Esophagus squamous epithelium (tissue), 5 donors: ENCODE measurements around the gene PTBP3. TPM values are rescaled to one million over a fixed set of nuclear protein-coding genes. Genes with fewer than 3 reads are reported as not detected.

Source experiments
- DNase-seq: peaks from one replicate; lab custom pipeline; 2025; lab: John Stamatoyannopoulos, UW
- H3K27ac ChIP-seq, 4 donors: fragments of 200-600 bp; sonication (generic); one replicate each; pipeline ENCODE4 v1.5.1; 2016 to 2019; ENCODE audit warnings: mild to moderate bottlenecking in 1 of 4
- H3K27me3 ChIP-seq, 4 donors: fragments of 200-600 bp; sonication (generic); 1 replicate in 3 of 4; 2 replicates in 1 of 4; pipeline versions ENCODE4 v1.5.1 to v1.6.0; 2017 to 2021; ENCODE audit warnings: antibody characterized with exemption in 1 of 4
- H3K36me3 ChIP-seq, 3 donors: fragments of 200-600 bp; sonication (generic); one replicate each; pipeline ENCODE4 v1.5.1; 2016 to 2019
- H3K4me1 ChIP-seq, 3 donors: fragments of 200-600 bp; sonication (generic); one replicate each; pipeline ENCODE4 v1.5.1; 2017 to 2019
- H3K4me3 ChIP-seq, 4 donors: fragments of 200-600 bp; sonication (generic); 1 replicate in 3 of 4; 2 replicates in 1 of 4; pipeline ENCODE4 v1.5.1; 2016 to 2019; ENCODE audit warnings: mild to moderate bottlenecking in 2 of 4, moderate library complexity in 1 of 4
- H3K9me3 ChIP-seq, 3 donors: fragments of 200-600 bp; sonication (generic); one replicate each; pipeline ENCODE4 v1.5.1; 2016 to 2019
- CTCF ChIP-seq, 6 experiments: fragments of 450-650 bp in 4 of 6; fragments of 200-600 bp in 2 of 6; sonication (generic) in 2 of 6; IDR thresholded peaks; one replicate each; pipeline ENCODE4 v1.5.1; 2016 to 2019; ENCODE audit warnings: antibody characterized with exemption in 6 of 6, mild to moderate bottlenecking in 4 of 6, moderate library complexity in 4 of 6
- POLR2A ChIP-seq, 4 donors: fragments of 450-650 bp; IDR thresholded peaks; one replicate each; pipeline ENCODE4 v1.6.1; 2017; ENCODE audit warnings: antibody characterized with exemption in 4 of 4, mild to moderate bottlenecking in 4 of 4, moderate library complexity in 3 of 4
- WGBS, 2 donors: methylation state at CpG; one replicate each; pipeline ENCODE4 v1.1.5; 2018; 5-methylcytosine and 5-hydroxymethylcytosine counted together
- intact Hi-C: fragments of 100-400 bp; cut with DNase I; formaldehyde crosslinking; loops from one replicate; pipeline ENCODE4 v1.15.0; 2022
- total RNA-seq, 4 donors: library from RNA; depleted of rRNA; stranded (reverse); fragments of >200 nt; gene quantifications; one replicate each; pipeline ENCODE4 v1.1.0, GENCODE V29; 2016
- donor health status: DM: yes; HTN: yes; CAD: no.

Gene PTBP3
- total RNA-seq, 4 donors from 2014 or later = 71.9 to 113 (median 88.8) TPM

GRCh38 chr9:112337547-112337946 lies 4.1 kb upstream of the PTBP3 start:
- H3K4me1 ChIP-seq = peaks cover 0 to 10% (median 0%) of the 10 kb centered on the region in 3 donors
- no peak for DNase-seq
- 27 to 46% methylated on average over 1 of the region's 1 CpG for whole genome bisulfite sequencing, 2 donors
- H3K9me3 ChIP-seq = no peaks in the 10 kb centered on the region
- no peak for TF ChIP-seq CTCF (IDR thresholded peaks at IDR 0.05)
- no peaks in the 10 kb centered on the region for H3K27me3 ChIP-seq
- intact Hi-C loops = no loop called here
- H3K27ac ChIP-seq = no peak overlapping the region
- H3K36me3 ChIP-seq = no peaks in the 10 kb centered on the region
- H3K4me3 ChIP-seq = no peak overlapping the region

- intact Hi-C loops = no loop called here
- no peaks in the 10 kb centered on the region for H3K27me3 ChIP-seq
- H3K27ac ChIP-seq = peak overlapping the region; percentile 96 to 100 (median 98)
- H3K9me3 ChIP-seq = no peaks in the 10 kb centered on the region
- no peaks in the 10 kb centered on the region for H3K36me3 ChIP-seq
- peak overlapping the region; percentile 78 to 100 (median 88) for H3K4me3 ChIP-seq
- no peak for TF ChIP-seq CTCF (IDR thresholded peaks at IDR 0.05)
- TF ChIP-seq POLR2A (IDR thresholded peaks at IDR 0.05) = no peak
- no peak for DNase-seq
- peaks cover 0 to 37% (median 5%) of the 10 kb centered on the region in 3 donors for H3K4me1 ChIP-seq
- 3 to 8% methylated on average over 8 of the region's 8 CpGs for WGBS, 2 donors
Observed at GRCh38 chr9:112334432-112334841, 1.0 kb upstream of the PTBP3 start.

- H3K36me3 ChIP-seq = no peaks in the 10 kb centered on the region
- 0% methylated on average over 10 to 21 of the region's 72 CpGs for WGBS, 2 donors
Observed at GRCh38 chr9:112333639-112334431, 416 bp upstream of the PTBP3 start.

GRCh38 chr9:112332674-112332976 lies 794 bp downstream of the PTBP3 start:
- no peaks in the 10 kb centered on the region for H3K36me3 ChIP-seq
- 0% methylated on average over 5 of the region's 19 CpGs for WGBS, 2 donors
- peak overlapping the region; percentile 78 to 100 (median 88) for H3K4me3 ChIP-seq
- H3K9me3 ChIP-seq = no peaks in the 10 kb centered on the region
- no peaks in the 10 kb centered on the region for H3K27me3 ChIP-seq
- peak in 1 of 6 experiments; percentile 1 for TF ChIP-seq CTCF (IDR thresholded peaks at IDR 0.05)
- TF ChIP-seq POLR2A (IDR thresholded peaks at IDR 0.05) = no peak
- intact Hi-C loops = no loop called here
- no peak for DNase-seq
- peak overlapping the region; percentile 98 to 100 (median 99) for H3K27ac ChIP-seq
- peaks cover 0 to 55% (median 16%) of the 10 kb centered on the region in 3 donors for H3K4me1 ChIP-seq

More at GRCh38 chr9:112333639-112334431, 416 bp upstream of the PTBP3 start:
- peaks cover 0 to 43% (median 5%) of the 10 kb centered on the region in 3 donors for H3K4me1 ChIP-seq
- TF ChIP-seq POLR2A (IDR thresholded peaks at IDR 0.05) (no peak), CTCF (IDR thresholded peaks at IDR 0.05) (peak; percentile 58 to 81 (median 69))
- H3K27me3 ChIP-seq = no peaks in the 10 kb centered on the region
- peak overlapping the region; percentile 98 to 100 (median 99) for H3K27ac ChIP-seq
- H3K4me3 ChIP-seq = peak overlapping the region; percentile 78 to 100 (median 88)
- intact Hi-C loops = no loop called here
- DNase-seq = peak; percentile 64
- no peaks in the 10 kb centered on the region for H3K9me3 ChIP-seq

GRCh38 chr9:112332214-112332613 lies 1.2 kb downstream of the PTBP3 start:
- Histone ChIP-seq H3K27ac (peak overlapping the region; percentile 98 to 100 (median 99)), H3K4me1 (peaks cover 0 to 59% (median 20%) of the 10 kb centered on the region in 3 donors), H3K27me3 (no peaks in the 10 kb centered on the region), H3K9me3 (no peaks in the 10 kb centered on the region), H3K36me3 (no peaks in the 10 kb centered on the region), H3K4me3 (peak overlapping the region; percentile 78 to 100 (median 88))
- 4 to 7% methylated on average over 4 of the region's 4 CpGs for WGBS, 2 donors
- no peak for DNase-seq
- intact Hi-C loops = no loop called here
- TF ChIP-seq POLR2A (IDR thresholded peaks at IDR 0.05) (no peak), CTCF (IDR thresholded peaks at IDR 0.05) (no peak)
